ENCODE results near the gene PLEK2.

GRCh38 chr14:67436006-67436866 is 24.3 kb upstream of the PLEK2 start:
- TF ChIP-seq CTCF (IDR thresholded peaks at IDR 0.05) (no peak), SMAD3 (CRISPR knock-in tag; IDR thresholded peaks at IDR 0.05; ENCODE audit: borderline replicate concordance) (no peak), MAX (CRISPR knock-in tag; IDR thresholded peaks at IDR 0.05) (no peak), USF2 (CRISPR knock-in tag; IDR thresholded peaks at IDR 0.05) (no peak)
